ENCODE measurements around the gene SLC44A3. TPM values are rescaled to one million over a fixed set of nuclear protein-coding genes. Genes with fewer than 3 reads are reported as not detected.
"Not testable (repeated sequence)": the region's sequence is repeated elsewhere in the genome, so short reads cannot be mapped to it uniquely, and the experiment has no call there.

The SLC44A3 gene
- total and polyA plus RNA-seq, 12 donors, result 1.2 to 9.4 (median 4.8) TPM

DNA sequence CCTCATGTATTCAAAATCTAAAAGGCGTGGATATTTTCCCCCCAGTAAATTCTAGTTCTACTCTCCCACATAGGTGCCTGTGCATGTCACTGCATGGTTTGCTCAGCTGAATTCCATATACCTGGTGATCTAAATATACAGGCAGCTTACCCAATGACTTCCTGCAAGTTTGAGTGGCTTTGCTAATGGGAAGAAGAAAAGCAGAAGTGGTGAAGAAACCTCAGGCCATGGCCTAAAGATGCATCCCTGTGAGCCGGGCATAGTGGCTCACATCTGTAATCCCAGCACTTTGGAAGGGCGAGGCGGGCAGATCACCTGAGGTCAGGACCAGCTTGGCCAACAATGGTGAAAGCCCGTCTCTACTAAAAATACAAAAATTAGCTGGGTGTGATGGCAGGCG lies 11.5 kb downstream of the SLC44A3 start:
- 87 to 95% methylated on average over 6 of the region's 6 CpGs for WGBS, 2 donors
- intact Hi-C loops (cut with DNase I), result no loop called here

DNA sequence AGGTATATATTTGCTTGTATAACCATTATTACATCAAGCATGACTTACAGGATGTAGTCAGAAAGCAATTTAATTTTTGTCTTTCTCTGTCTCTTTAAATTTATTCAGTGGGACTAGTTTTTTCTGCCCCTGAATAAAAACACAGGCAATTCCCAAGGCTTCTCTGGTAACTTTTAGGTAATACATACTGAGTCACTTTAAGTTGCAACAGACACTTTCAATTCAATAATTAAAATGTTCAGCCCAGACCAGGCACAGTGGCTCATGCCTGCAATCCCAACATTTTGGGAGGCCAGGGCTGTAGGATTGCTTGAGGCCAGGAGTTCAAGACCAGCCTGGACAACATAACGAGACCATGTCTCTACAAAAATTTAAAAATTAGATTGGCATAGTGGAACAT lies 12.3 kb downstream of the SLC44A3 start:
- no peaks in the 10 kb centered on the region for H3K9me3 ChIP-seq
- H3K27ac ChIP-seq, result no peak overlapping the region

More for the DNA sequence above, 11.5 kb downstream of the SLC44A3 start:
- Histone ChIP-seq H3K4me3 (no peak overlapping the region), H3K27ac (no peak overlapping the region), H3K4me1 (peaks cover 0 to 8% (median 0%) of the 10 kb centered on the region in 9 donors), H3K9me3 (no peaks in the 10 kb centered on the region), H3K36me3 (peaks cover 0 to 13% (median 0%) of the 10 kb centered on the region in 9 donors), H3K27me3 (peaks cover 0 to 28% (median 0%) of the 10 kb centered on the region in 7 donors)
- ATAC-seq (no peak), DNase-seq (no peak)
- TF ChIP-seq, protein P1, sequence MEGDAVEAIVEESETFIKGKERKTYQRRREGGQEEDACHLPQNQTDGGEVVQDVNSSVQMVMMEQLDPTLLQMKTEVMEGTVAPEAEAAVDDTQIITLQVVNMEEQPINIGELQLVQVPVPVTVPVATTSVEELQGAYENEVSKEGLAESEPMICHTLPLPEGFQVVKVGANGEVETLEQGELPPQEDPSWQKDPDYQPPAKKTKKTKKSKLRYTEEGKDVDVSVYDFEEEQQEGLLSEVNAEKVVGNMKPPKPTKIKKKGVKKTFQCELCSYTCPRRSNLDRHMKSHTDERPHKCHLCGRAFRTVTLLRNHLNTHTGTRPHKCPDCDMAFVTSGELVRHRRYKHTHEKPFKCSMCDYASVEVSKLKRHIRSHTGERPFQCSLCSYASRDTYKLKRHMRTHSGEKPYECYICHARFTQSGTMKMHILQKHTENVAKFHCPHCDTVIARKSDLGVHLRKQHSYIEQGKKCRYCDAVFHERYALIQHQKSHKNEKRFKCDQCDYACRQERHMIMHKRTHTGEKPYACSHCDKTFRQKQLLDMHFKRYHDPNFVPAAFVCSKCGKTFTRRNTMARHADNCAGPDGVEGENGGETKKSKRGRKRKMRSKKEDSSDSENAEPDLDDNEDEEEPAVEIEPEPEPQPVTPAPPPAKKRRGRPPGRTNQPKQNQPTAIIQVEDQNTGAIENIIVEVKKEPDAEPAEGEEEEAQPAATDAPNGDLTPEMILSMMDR (IDR thresholded peaks at IDR 0.05), result no peak

DNA sequence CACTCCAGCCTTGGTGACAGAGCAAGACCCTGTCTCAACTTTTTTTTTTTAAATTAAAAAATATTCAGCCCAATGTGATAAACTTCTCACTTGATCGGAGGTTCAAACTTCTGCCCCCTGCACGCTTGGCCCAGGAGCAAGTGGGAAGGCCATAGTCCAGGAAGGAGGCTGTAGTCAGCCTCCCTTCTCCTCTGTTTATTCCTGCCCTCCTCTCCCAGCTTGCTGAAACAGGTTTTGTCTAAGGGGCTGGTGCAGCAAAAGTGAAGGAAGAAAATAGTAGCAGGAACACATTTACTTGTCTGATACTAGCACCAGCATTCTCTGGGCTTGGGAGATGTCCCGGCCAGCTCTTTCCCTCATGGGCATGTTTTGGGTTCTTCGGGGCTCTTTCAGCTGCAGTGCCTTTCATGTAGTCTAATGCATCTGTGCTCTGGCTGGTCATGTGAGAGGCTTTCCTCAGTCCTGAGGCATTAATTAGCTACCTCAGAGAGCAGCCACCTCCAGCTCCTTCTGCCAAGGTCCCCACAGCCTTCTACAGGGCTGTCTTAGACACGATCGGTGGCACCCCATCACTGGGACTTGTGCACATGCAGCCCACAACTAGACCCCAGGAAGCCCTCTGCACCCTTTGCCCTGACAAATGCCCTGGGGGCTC lies 12.9 kb downstream of the SLC44A3 start:
- Histone ChIP-seq H3K4me3 (no peak overlapping the region), H3K36me3 (peaks cover 0 to 7% (median 0%) of the 10 kb centered on the region in 9 donors), H3K4me1 (peaks cover 0 to 8% (median 0%) of the 10 kb centered on the region in 9 donors), H3K27me3 (peaks cover 0 to 28% (median 0%) of the 10 kb centered on the region in 7 donors), H3K27ac (no peak overlapping the region), H3K9me3 (no peaks in the 10 kb centered on the region)
- WGBS, 2 donors, result 93 to 95% methylated on average over 6 of the region's 6 CpGs
- DNase-seq (no peak), ATAC-seq (no peak)
- intact Hi-C loops (cut with DNase I), result no loop called here
- TF ChIP-seq, protein P1 (IDR thresholded peaks at IDR 0.05), result no peak

More for the DNA sequence above, 12.3 kb downstream of the SLC44A3 start:
- TF ChIP-seq, protein P1 (IDR thresholded peaks at IDR 0.05), result no peak
- peaks cover 0 to 8% (median 0%) of the 10 kb centered on the region in 9 donors for H3K4me1 ChIP-seq
- 88 to 90% methylated on average over 1 of the region's 1 CpG for WGBS, 2 donors
- intact Hi-C loops (cut with DNase I), result no loop called here
- ATAC-seq, result no peak
- peaks cover 0 to 13% (median 0%) of the 10 kb centered on the region in 9 donors for H3K36me3 ChIP-seq
- no peak for DNase-seq
- peaks cover 0 to 28% (median 0%) of the 10 kb centered on the region in 7 donors for H3K27me3 ChIP-seq
- H3K4me3 ChIP-seq, result no peak overlapping the region

DNA sequence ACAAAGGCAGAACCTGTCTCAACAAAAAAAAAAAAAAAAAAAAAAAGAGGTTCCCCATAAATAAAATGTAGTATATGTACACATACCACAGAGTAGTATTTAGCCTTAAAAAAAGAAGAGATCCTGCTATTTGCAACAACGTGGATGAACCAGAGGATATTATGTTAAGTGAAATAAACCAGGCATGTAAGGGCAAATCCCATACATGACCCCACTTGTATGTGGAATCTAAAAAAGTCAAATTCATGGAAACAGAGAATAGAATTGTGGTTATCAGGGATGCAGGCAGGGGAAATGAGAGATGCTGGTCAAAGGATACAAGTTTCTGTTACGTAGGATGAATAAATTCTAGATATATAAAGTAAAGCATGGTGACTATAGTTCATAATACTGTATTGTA lies 16.7 kb downstream of the SLC44A3 start:
- Histone ChIP-seq H3K27ac (no peak overlapping the region), H3K36me3 (no peaks in the 10 kb centered on the region), H3K4me1 (peaks cover 0 to under 1% (median 0%) of the 10 kb centered on the region in 9 donors), H3K27me3 (peaks cover 0 to 28% (median 0%) of the 10 kb centered on the region in 7 donors), H3K4me3 (no peak overlapping the region), H3K9me3 (no peaks in the 10 kb centered on the region)
- no peak for ATAC-seq
- TF ChIP-seq, protein P1 (IDR thresholded peaks at IDR 0.05), result no peak
- no peak for DNase-seq
- intact Hi-C loops (cut with DNase I), result no loop called here
- WGBS, 2 donors, result 86 to 94% methylated on average over 2 of the region's 2 CpGs

DNA sequence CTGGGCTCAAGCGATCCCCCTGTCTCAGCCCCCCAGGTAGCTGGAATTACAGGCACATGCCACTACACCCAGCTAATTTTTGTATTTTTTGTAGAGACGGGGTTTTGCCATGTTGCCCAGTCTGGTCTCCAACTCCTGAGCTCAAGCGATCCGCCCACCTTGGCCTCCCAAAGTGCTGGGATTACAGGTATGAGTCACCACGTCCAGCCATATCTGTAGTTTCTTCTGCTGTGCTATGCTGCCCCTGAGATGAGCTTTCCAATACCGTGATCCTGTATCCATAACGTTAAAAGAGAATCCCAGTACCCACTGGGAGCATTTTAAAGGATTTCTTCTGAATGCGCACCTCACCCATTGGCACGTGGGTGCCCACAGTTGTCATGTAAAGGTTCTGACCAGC lies 20.2 kb downstream of the SLC44A3 start:
- intact Hi-C loops (cut with DNase I), result not testable (repeated sequence)

More for the DNA sequence above, 20.2 kb downstream of the SLC44A3 start:
- not testable (repeated sequence) for DNase-seq, H3K4me1 ChIP-seq, H3K4me3 ChIP-seq, H3K27ac ChIP-seq, ATAC-seq, H3K27me3 ChIP-seq, H3K36me3 ChIP-seq, H3K9me3 ChIP-seq
- WGBS, 2 donors, result 92 to 94% methylated on average over 8 to 9 of the region's 9 CpGs
